Lower leg skin (tissue), 4 donors: ENCODE data around the gene VPS16. TPM values are rescaled to one million over a fixed set of nuclear protein-coding genes. Genes with fewer than 3 reads are reported as not detected.

Source experiments
- DNase-seq, 2 donors: peaks; one replicate each; pipeline ENCODE4 v3.0.0-alpha.2; 2019; ENCODE audit warnings: low spot score in 2 of 2
- H3K4me3 ChIP-seq: fragments of 200-600 bp; sonication (generic); 2 replicates; pipeline ENCODE4 v1.5.1; 2017; ENCODE audit warnings: mild to moderate bottlenecking, low read depth; ENCODE audit not compliant: poor library complexity, severe bottlenecking
- POLR2A ChIP-seq, 2 donors: fragments of 450-650 bp; IDR thresholded peaks; one replicate each; pipeline ENCODE4 v1.6.1; 2016 to 2017; ENCODE audit warnings: antibody characterized with exemption in 2 of 2, mild to moderate bottlenecking in 1 of 2, moderate library complexity in 1 of 2
- WGBS, 2 donors: methylation state at CpG; one replicate each; pipeline ENCODE4 v1.1.5; 2018; 5-methylcytosine and 5-hydroxymethylcytosine counted together
- intact Hi-C: fragments of 100-400 bp; cut with DNase I; formaldehyde crosslinking; loops from one replicate; pipeline ENCODE4 v1.15.0; 2023; ENCODE audit warnings: low total_unique reads
- total RNA-seq, 4 donors: library from RNA; depleted of rRNA; stranded (reverse); fragments of >200 nt; gene quantifications; one replicate each; pipeline ENCODE4 v1.1.0, GENCODE V29; 2016
- TF ChIP-seq, protein P1 (sequence below), 3 donors: fragments of 450-650 bp; IDR thresholded peaks; one replicate each; pipeline ENCODE4 v1.5.1; 2016; ENCODE audit warnings: antibody characterized with exemption in 3 of 3, mild to moderate bottlenecking in 3 of 3, moderate library complexity in 2 of 3

Gene VPS16
- total RNA-seq, 4 donors from 2014 or later, result 34.9 to 39.2 (median 37.7) TPM

GRCh38 chr20:2835331-2835796, 5.2 kb upstream of the VPS16 start:
- TF ChIP-seq, protein P1, sequence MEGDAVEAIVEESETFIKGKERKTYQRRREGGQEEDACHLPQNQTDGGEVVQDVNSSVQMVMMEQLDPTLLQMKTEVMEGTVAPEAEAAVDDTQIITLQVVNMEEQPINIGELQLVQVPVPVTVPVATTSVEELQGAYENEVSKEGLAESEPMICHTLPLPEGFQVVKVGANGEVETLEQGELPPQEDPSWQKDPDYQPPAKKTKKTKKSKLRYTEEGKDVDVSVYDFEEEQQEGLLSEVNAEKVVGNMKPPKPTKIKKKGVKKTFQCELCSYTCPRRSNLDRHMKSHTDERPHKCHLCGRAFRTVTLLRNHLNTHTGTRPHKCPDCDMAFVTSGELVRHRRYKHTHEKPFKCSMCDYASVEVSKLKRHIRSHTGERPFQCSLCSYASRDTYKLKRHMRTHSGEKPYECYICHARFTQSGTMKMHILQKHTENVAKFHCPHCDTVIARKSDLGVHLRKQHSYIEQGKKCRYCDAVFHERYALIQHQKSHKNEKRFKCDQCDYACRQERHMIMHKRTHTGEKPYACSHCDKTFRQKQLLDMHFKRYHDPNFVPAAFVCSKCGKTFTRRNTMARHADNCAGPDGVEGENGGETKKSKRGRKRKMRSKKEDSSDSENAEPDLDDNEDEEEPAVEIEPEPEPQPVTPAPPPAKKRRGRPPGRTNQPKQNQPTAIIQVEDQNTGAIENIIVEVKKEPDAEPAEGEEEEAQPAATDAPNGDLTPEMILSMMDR (IDR thresholded peaks at IDR 0.05), result no peak
- no peak for TF ChIP-seq POLR2A (IDR thresholded peaks at IDR 0.05)
- no peak overlapping the region for H3K4me3 ChIP-seq
- DNase-seq, result peak in 1 of 2 donors; percentile 57
- 96 to 97% methylated on average over 5 to 6 of the region's 6 CpGs for WGBS, 2 donors
- intact Hi-C loops, result no loop called here

- intact Hi-C loops, result no loop called here
- WGBS, 2 donors, result 85 to 93% methylated on average over 5 of the region's 5 CpGs
- no peak for TF ChIP-seq POLR2A (IDR thresholded peaks at IDR 0.05)
- TF ChIP-seq, protein P1 (IDR thresholded peaks at IDR 0.05), result no peak
- no peak overlapping the region for H3K4me3 ChIP-seq
- DNase-seq, result peak in 1 of 2 donors; percentile 58
Measured at GRCh38 chr20:2836035-2836434, 4.5 kb upstream of the VPS16 start.

- intact Hi-C loops, result no loop called here
- TF ChIP-seq POLR2A (IDR thresholded peaks at IDR 0.05), result no peak
- TF ChIP-seq, protein P1 (IDR thresholded peaks at IDR 0.05), result no peak
- WGBS, 2 donors, result 87 to 88% methylated on average over 6 of the region's 6 CpGs
- H3K4me3 ChIP-seq, result no peak overlapping the region
- DNase-seq, result peak in 1 of 2 donors; percentile 66
Measured at GRCh38 chr20:2837221-2837960, 3.2 kb upstream of the VPS16 start.

- no peak overlapping the region for H3K4me3 ChIP-seq
- no peak for TF ChIP-seq POLR2A (IDR thresholded peaks at IDR 0.05)
- TF ChIP-seq, protein P1 (IDR thresholded peaks at IDR 0.05), result no peak
- intact Hi-C loops, result no loop called here
- peak in 1 of 2 donors; percentile 81 for DNase-seq
- WGBS, 2 donors, result 94 to 96% methylated on average over 19 of the region's 19 CpGs
Measured at GRCh38 chr20:2838170-2838797, 2.3 kb upstream of the VPS16 start.

GRCh38 chr20:2838847-2839671, 1.5 kb upstream of the VPS16 start:
- DNase-seq, result peak in 1 of 2 donors; percentile 75
- WGBS, 2 donors, result 96 to 98% methylated on average over 12 to 15 of the region's 15 CpGs
- TF ChIP-seq, protein P1 (IDR thresholded peaks at IDR 0.05), result no peak
- no peak for TF ChIP-seq POLR2A (IDR thresholded peaks at IDR 0.05)
- H3K4me3 ChIP-seq, result no peak overlapping the region
- intact Hi-C loops, result no loop called here
